Thyroid gland (tissue), 4 donors: ENCODE data around the gene PLCL1.

Experiments used
- CTCF ChIP-seq, 6 experiments: fragments of 200-600 bp in 3 of 6; fragments of 450-650 bp in 3 of 6; sonication (generic) in 3 of 6; IDR thresholded peaks; one replicate each; pipeline ENCODE4 v1.5.1; 2016 to 2019; ENCODE audit warnings: antibody characterized with exemption in 6 of 6, mild to moderate bottlenecking in 2 of 6, inconsistent platforms in 1 of 6, moderate library complexity in 1 of 6
- POLR2A ChIP-seq, 2 donors: fragments of 450-650 bp; IDR thresholded peaks; one replicate each; pipeline ENCODE4 v1.6.1; 2017; ENCODE audit warnings: antibody characterized with exemption in 2 of 2, mild to moderate bottlenecking in 2 of 2, moderate library complexity in 1 of 2

- TF ChIP-seq CTCF (IDR thresholded peaks at IDR 0.05) (no peak), POLR2A (IDR thresholded peaks at IDR 0.05) (no peak)
These were observed 372.6 kb downstream of the PLCL1 start for GRCh38 chr2:198177040-198177439.
